Stimulated activated CD4-positive, alpha-beta T cell treated with anti-CD3 and anti-CD28 coated beads, Interleukin-12 subunit alpha, Interleukin-12 subunit beta, amount 100 ng/mL, for 48 hours (primary cell): ENCODE results near the gene ZBTB3.
"Not testable (repeated sequence)": the region's sequence is repeated elsewhere in the genome, so short reads cannot be mapped to it uniquely, and the experiment has no call there.

Source experiments
- DNase-seq, 3 donors: peaks; one replicate each; pipeline ENCODE4 v3.0.0-alpha.2; 2020; ENCODE audit warnings: low read depth in 2 of 3, low spot score in 1 of 3

ZBTB3 gene

DNA sequence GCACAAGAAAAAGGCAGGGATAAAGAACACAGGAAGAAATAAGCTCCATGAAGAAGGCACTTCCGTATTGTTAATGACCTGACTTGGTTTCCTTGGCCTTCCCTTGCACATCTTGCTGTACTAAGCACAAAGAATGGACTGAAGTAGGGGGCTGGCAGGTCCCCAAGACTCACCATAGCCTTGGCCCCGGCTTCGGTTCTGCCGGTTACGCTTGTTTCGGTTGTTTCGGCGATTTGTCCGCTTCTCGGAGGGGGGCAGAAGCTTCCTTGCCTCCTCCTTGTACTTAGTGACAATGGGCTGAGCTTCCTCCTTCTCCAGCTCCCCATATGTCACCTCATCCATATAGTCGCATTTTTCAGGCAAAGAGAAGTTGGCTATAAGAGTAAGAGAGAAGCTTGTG, 37.1 kb downstream of the ZBTB3 start:
- no peak for DNase-seq

DNA sequence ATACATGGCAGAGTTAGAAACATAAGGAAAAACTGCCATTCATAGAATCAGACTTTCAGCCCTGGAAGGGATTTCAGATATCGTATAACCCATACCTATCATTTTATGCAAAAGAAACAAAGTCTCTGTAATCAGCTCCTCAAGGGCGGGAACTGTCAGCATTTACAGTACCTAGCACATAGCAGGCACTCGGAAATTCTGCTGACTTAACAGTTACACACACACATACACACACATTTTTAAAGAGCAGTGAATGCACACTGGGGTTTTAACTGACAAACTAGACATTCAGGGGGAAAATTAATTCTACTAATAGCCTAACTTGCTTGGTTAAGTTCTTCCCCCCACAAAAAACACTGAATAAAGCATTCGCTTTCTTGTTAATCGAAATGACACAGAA, 37.8 kb downstream of the ZBTB3 start:
- DNase-seq: no peak

DNA sequence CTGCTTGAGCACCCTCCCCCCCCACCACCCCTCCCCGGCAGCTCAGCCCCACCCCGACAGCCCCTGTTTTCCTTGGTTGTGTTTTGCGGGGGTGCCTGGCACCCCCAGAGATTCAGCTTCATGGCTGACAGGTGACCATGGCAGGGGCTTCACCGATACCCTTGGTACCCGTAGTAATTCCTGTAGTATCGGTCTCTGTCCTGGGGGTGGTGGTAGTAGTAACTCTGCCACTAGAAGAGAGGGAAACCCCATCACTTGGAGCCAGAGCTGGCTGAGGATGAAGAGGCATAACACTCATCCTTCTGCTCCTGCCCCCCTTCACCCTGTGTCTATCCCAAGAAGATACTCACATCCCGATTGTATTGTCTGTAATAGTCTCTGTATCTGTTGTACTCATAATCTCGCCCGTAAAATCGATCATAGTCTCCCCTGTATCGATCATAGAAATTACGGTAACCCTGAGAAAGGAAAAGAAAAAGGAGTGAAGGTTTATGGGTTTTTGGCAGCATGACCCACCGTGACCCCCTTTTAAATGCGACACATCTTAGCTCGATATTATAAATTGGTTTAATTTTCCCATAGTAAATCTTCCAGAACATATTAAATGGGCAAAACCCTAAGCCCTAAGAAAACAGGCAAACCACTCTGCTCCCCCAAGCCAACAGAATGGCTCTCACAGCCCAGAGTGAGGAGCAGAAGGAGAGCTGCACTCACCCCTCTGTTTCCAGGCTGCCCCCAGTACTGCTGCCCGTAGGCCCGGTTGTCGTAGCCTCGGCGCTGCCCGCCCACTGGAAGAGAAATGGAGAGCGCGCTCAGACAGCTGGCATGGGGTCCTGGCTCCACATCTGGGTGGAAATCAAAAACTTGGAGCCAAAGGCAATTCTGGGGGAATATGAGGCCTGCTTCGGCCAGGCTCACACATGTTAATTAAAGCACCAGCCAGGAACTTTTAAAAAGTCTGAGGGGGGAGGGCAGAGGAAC, 38.5 kb downstream of the ZBTB3 start:
- DNase-seq: no peak

DNA sequence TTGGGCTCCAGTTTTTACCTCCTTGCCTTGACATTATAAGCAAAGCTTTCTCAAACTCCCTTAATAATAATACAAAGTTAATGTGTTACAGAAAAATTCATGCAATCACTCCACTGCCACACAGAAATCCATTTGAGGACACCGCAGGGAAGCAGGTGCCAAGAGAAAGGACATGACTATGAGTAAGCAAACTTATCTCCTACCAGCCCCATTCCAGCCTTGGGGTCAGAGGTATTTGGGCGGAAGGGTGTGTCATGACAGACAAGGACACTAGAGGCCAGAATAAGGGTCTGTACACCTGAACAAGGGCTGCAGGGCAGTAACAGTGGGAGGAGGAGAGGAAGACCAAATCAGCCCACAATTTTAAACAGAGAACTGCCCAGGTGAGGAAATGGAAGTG, 40.6 kb downstream of the ZBTB3 start:
- no peak for DNase-seq

DNA sequence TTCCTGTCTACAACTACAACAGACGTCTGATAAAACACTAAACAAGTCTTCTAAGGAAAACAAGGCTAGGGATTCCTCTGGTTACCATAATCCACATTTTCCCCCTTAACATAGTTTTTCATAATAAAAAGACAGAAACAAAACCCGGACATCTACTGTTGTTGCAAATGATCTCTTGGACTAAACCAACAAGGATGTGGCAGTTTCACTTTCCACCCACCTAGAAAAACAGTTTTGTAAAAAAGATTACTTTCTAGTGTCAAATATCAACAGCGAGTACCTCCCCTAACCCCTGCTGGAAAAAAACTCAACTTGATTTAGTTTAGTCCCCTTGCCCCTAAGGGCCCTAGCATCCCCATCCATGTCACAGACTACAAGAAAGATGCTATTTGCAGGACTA, 41.1 kb downstream of the ZBTB3 start:
- DNase-seq: no peak

DNA sequence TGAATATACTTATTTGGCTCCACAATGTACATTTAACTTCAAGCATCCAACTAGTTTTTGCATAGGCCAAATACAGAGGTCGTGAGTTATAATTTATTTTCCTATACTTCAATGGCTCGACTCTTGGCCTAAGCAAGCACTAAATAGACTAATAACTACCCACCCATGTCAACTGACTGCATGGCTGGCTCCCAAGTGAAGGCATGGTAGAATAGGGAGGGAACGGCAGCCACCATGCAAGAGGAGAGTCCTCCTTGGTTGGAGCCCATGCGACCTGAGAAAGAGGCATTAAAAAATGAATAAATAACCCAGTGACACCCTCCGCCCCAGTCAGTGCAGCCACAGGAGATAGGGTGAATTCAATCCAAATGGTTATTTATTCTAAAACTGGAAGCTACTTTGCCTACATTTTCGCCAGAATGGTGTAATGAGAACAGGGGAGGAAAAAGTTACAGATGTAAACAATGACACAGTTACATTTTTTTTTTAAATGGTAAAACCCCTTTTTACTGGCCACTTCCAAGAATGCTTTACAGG, 41.6 kb downstream of the ZBTB3 start:
- no peak for DNase-seq

DNA sequence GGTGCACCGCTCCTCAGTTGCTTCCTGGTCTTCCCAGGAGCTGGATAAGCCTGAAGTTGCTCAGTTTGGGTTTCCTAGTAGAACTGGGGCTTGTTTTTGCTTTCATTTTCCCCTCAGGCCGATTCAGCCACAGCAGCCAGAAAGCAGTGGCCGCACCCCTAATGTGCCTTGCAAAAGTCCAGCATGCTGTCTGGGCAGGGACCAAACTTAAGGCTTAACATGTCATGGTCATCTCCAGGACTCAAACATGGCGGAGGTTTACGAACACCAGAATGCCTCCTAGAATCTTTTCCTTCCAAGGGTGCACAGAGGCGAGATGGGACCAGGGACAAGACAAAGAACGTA, 44.0 kb downstream of the ZBTB3 start:
- no peak for DNase-seq

DNA sequence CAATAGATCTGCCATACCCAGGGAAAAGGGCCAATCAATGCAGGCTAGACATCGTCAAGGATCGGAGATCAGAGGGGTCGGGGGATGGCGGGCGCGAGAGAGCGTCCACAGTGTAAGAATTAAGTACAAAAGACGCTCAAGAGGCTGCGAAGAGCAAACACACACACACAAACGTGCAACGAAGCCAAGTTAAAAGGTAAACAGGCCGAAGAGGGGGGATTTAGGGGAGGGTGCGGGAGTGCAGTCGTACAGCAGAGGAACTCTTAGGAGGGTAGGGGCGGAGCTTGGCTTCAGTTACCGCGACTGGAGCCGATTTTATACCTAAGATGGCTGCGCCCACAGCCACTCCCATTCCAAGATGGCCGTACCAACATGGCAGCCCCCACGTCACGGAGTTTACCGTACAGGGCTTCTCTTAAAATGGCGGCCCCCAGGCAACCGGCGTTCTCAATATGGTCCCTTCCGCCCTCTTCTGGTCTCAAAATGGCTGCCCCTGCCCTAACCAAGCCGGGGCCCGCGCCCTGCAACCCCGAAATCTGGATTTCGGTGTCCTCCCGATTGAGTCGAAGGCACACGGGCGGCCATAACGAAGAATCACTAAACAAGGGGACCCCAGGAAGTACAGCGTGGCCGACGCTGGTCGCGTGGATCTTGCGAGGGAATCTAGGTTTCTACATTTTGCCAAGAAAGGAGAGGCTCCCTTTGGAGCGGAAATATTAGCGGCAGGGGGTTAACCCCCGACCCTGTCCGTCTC, 44.5 kb downstream of the ZBTB3 start:
- DNase-seq: peak; percentile 94 to 95 (median 95)

DNA sequence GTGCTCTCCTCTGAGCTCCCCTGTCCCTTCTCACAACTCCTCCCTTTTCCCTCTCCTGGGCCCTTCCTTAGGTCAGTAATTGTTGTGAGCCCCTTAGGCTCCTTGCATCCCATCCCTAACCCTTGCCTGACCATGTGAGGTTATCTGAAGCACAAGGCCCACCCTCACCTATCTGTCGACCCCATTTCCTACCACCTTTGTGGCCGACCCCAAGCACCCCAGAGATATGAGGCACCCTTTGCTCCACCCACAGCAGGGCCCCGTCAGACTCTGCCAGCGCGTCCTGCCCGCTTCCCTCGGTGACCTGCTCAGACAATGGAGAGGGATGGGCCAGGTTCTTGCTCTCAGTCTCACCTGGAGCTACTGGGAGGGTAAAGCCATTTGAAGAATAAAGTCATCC, 45.2 kb downstream of the ZBTB3 start:
- DNase-seq: no peak

DNA sequence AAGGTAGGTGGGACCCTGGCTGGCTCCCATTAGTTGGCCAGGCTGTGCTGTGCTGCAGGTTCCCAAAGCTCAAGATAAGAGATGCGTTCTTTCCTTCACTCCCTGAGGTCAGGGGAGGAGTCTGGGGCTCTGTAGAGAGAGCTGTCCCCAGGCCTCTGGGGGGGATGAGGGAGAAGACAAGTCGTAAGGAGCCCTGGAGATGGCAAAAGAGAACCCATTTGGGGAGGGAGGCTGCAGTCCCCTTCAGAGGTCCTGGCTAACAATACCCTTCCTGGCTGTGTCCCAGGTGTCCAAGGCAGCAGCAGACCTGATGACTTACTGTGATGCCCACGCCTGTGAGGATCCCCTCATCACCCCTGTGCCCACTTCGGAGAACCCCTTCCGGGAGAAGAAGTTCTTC, 45.6 kb downstream of the ZBTB3 start:
- no peak for DNase-seq

DNA sequence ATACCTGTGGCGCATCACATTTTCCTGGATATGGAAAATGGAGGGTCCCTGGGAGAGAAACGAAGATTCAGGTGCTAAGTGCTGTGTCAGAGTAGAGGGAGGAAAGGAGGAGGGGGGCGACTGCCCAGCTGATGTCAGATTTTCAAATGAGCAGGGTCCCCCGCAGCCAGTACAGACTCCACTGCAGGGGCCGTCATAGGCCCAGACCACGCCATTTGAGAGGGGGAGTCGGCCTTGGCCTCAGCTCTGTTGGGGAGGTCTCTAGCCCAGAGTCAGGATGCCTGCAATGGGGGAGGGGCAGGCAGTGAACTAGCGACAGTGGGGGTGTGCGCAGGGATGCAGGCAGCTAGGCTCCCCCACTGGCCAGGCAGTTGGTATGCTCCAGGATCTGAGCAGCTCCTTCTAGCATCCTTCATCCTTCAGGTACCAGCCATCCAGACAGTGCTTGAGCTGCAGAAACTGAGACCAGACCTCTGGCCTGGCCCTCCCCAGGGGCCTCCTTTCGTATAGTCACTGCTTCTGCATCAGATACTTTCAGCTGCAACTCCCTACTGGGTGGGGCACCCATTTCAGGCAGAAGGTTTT, 46.6 kb downstream of the ZBTB3 start, which contains the start of the genes BSCL2 and GNG3:
Gene BSCL2 (minus strand): TSS at position 148 of the 585 bp plus-strand sequence. CDS start 229 bp downstream, outside the sequence.
Gene GNG3 (plus strand): TSS at position 400 of the 585 bp plus-strand sequence. CDS start 620 bp downstream, outside the sequence.
- no peak for DNase-seq

DNA sequence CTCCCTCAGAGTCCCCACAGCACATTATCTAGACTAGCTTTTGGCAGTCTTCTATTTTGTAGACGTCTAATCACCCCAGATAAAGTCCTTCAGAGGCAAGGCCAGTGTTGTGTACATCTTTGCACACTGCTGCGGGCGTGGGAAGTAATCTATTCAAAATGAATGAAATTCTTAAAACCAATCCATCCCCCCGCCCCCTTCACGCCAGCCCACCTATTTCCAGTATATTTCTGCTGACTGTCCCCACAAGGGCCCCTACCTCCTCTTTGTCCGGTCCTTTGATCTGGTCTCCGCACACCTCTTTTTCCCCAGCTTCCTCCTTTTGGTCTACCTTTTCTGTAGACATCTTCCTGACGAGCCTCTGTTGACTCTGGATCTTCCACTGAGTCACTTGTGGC, 47.1 kb downstream of the ZBTB3 start:
- DNase-seq: no peak

DNA sequence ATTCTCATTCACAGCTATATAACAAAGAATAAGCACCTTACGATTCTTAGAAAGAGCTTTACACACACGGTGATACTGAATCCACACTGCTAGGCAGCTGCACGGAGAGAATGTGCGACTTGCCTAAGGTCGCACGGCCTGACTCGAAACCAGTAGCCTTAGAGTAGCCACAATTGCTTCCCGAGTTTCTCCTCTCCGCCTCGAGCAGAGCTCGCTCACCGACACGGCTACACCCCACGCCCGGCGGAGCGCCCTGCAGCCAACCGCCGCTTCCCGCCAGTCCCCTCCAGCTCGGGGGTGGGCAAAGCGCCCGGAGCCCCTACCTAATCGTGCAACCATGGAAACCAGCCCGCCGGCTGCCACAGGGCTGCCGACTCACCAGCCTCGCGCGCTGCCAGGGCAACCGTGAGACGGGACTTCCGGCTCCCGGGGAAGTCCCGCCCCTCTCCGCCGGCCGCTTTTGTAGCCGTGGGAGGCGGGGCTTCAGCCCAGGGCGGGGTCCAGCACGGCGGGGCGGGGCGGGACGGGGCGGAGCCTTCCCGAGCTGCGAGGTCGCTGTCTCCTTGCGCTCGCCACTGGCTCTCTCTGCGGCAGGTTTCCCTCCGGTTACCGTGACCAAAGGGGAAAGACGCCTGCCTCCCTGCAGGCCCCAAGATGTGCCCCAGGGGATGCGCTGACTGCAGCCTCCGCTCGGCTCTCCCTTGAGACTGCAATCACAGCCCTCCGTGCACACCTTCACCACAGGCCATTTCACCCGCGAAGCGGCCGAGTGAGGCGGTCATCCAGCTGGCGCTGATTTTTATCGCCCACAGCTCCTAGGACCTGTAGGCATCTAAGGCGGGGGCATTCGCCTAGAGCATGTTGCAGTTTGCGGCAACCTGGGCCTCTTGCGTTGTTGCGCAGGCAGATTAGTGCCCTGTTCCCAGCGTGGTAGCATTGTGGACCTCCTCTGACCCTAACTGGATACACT, 47.8 kb downstream of the ZBTB3 start:
- peak; percentile 86 to 93 (median 92) for DNase-seq

DNA sequence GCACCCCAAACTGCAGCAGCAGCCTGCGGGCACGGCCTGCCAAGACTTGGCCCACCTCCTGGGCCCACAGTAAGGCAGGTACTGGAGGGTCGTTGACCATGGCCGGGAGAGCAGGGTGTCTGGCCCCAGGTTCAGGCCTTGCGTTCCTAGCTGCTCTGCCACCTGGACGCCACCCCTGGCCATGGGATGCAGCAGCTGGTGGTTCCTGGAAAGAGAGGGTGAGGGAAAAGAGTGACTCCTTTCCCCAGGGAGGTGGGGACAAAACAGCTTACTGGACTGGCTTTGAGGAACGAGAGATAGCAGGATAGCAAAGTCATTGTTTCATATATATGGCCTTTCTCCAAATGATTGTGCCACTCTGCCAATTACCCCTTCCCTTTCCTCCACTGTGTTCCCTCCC, 48.5 kb downstream of the ZBTB3 start:
- no peak for DNase-seq

DNA sequence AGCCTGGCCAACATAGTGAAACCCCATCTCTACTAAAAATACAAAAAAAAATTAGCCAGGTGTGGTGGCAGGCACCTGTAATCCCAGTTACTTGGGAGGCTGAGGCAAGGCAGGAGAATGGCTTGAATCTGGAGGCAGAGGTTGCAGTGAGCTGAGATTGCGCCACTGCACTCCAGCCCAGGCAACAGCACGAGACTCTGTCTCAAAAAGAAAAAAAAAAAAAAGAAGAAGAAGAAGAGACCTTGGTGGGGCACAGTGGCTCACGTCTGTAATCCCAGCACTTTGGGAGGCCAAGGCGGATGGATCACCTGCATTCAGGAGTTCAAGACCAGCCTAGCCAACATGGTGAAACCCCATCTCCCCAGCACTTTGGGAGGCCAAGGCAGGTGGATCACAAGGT, 50.0 kb downstream of the ZBTB3 start:
- DNase-seq: not testable (repeated sequence)

DNA sequence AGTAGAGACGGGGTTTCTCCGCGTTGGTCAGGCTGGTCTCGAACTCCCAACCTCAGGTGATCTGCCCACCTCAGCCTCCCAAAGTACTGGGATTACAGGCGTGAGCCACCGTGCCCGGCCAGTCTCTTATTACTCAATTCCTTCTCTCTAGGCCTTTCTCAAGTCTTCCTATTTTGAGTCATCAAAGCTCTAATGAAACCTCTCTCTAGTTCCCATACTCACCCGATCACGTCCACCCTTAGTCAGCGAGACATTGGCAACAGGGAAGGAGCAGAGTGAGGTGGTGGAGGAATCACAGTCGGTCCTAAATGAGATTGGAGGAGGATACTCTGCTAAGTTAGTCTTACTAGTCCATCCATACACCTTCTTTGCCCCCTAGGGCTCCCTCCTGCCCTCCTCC, 51.7 kb downstream of the ZBTB3 start:
- no peak for DNase-seq
